NCI-H226 (cell line): Measurements from ENCODE around the gene BCAS3.
A peak's percentile ranks its signal among the peaks of the same experiment; 100 is the strongest.
"Not testable (repeated sequence)": the region's sequence is repeated elsewhere in the genome, so short reads cannot be mapped to it uniquely, and the experiment has no call there.

Experiments used
- DNase-seq: peaks from one replicate; pipeline ENCODE4 v3.0.0-alpha.2; 2015

The BCAS3 gene

GRCh38 chr17:61416540-61417363 is 739.1 kb downstream of the BCAS3 start:
- DNase-seq: peak; percentile 47

- DNase-seq: no peak
These were observed 740.8 kb downstream of the BCAS3 start for GRCh38 chr17:61418449-61418848.

- DNase-seq: no peak
These were observed 741.9 kb downstream of the BCAS3 start for GRCh38 chr17:61419496-61420046.

- DNase-seq: no peak
These were observed 742.4 kb downstream of the BCAS3 start for GRCh38 chr17:61420052-61420451.

GRCh38 chr17:61420745-61421398 is 743.2 kb downstream of the BCAS3 start:
- DNase-seq: no peak

- DNase-seq: no peak
These were observed 743.8 kb downstream of the BCAS3 start for GRCh38 chr17:61421460-61421859.

- no peak for DNase-seq
These were observed 744.6 kb downstream of the BCAS3 start for GRCh38 chr17:61422116-61422799.

- DNase-seq: no peak
These were observed 745.2 kb downstream of the BCAS3 start for GRCh38 chr17:61422869-61423268.

GRCh38 chr17:61423967-61424649 is 746.5 kb downstream of the BCAS3 start:
- DNase-seq: no peak

GRCh38 chr17:61425682-61426481 is 748.2 kb downstream of the BCAS3 start:
- DNase-seq: no peak

- peak; percentile 66 for DNase-seq
These were observed 749.0 kb downstream of the BCAS3 start for GRCh38 chr17:61426482-61427304.

- DNase-seq: peak; percentile 13
These were observed 749.9 kb downstream of the BCAS3 start for GRCh38 chr17:61427567-61427966.

GRCh38 chr17:61429274-61429673 is 751.6 kb downstream of the BCAS3 start:
- DNase-seq: no peak

GRCh38 chr17:61429831-61430230 is 752.2 kb downstream of the BCAS3 start:
- not testable (repeated sequence) for DNase-seq

GRCh38 chr17:61431594-61432311 is 754.1 kb downstream of the BCAS3 start:
- DNase-seq: peak; percentile 54

- DNase-seq: no peak
These were observed 758.6 kb downstream of the BCAS3 start for GRCh38 chr17:61436273-61436672.

GRCh38 chr17:61436995-61437704 is 759.5 kb downstream of the BCAS3 start:
- DNase-seq: no peak

- no peak for DNase-seq
These were observed 763.0 kb downstream of the BCAS3 start for GRCh38 chr17:61440697-61441096.

GRCh38 chr17:61441507-61441906 is 763.9 kb downstream of the BCAS3 start:
- not testable (repeated sequence) for DNase-seq
